Thoracic aorta (tissue), 2 donors: ENCODE results near the gene SORBS1. TPM values are rescaled to one million over a fixed set of nuclear protein-coding genes. Genes with fewer than 3 reads are reported as not detected.

Source experiments
- ATAC-seq: fragments of 150-250 bp; one replicate; pipeline ENCODE4 v1.8.0; 2017; ENCODE audit warnings: low read depth; ENCODE audit not compliant: insufficient number of reproducible peaks, low FRiP score
- DNase-seq: peaks from one replicate; pipeline ENCODE4 v3.0.0-alpha.2; 2020; ENCODE audit warnings: low spot score
- H3K27ac ChIP-seq, 2 donors: fragments of 200-600 bp; sonication (generic); 1 replicate in 1 of 2; 2 replicates in 1 of 2; pipeline ENCODE4 v1.5.1; 2016; ENCODE audit warnings: mild to moderate bottlenecking in 2 of 2, moderate library complexity in 2 of 2
- H3K27me3 ChIP-seq: fragments of 200-600 bp; sonication (generic); replicated peaks from 2 replicates; pipeline ENCODE4 v1.6.0; 2016; ENCODE audit warnings: mild to moderate bottlenecking; ENCODE audit not compliant: insufficient read depth
- H3K36me3 ChIP-seq: fragments of 200-600 bp; sonication (generic); one replicate; pipeline ENCODE4 v1.5.1; 2016
- H3K4me1 ChIP-seq, 2 donors: fragments of 200-600 bp; sonication (generic); 1 replicate in 1 of 2; 2 replicates in 1 of 2; pipeline versions ENCODE4 v1.5.1 to v1.6.0; 2016; ENCODE audit warnings: low read depth in 2 of 2, mild to moderate bottlenecking in 1 of 2; ENCODE audit not compliant: control insufficient read depth in 1 of 2
- H3K4me3 ChIP-seq: fragments of 200-600 bp; sonication (generic); 2 replicates; pipeline ENCODE4 v1.5.1; 2016; ENCODE audit warnings: mild to moderate bottlenecking
- H3K9me3 ChIP-seq: fragments of 200-600 bp; sonication (generic); 2 replicates; pipeline ENCODE4 v1.5.1; 2016
- CTCF ChIP-seq: fragments of 200-600 bp; sonication (generic); IDR thresholded peaks from one replicate; pipeline ENCODE4 v1.5.1; 2019; ENCODE audit warnings: antibody characterized with exemption
- total RNA-seq, 2 donors: library from RNA; depleted of rRNA; stranded (reverse); fragments of >200 nt; gene quantifications; one replicate each; pipeline versions ENCODE4 v1.1.0 to v1.2.3, GENCODE V29; 2016

The SORBS1 gene
- total RNA-seq, 2 donors from 2014 or later = 1,110 to 1,659 TPM

GRCh38 chr10:95328013-95328412, 233.2 kb downstream of the SORBS1 start:
- peak overlapping the region; percentile 27 to 97 for H3K27ac ChIP-seq

GRCh38 chr10:95327367-95327766, 233.8 kb downstream of the SORBS1 start:
- no peak for TF ChIP-seq CTCF
- Histone ChIP-seq H3K4me3 (no peak overlapping the region), H3K27ac (peak overlapping the region; percentile 27 to 97), H3K4me1 (peaks cover 0 to 48% of the 10 kb centered on the region in 2 donors), H3K36me3 (peaks cover 67% of the 10 kb centered on the region), H3K27me3 (no peaks in the 10 kb centered on the region), H3K9me3 (no peaks in the 10 kb centered on the region)
- ATAC-seq (no peak), DNase-seq (no peak)

More at GRCh38 chr10:95328013-95328412, 233.2 kb downstream of the SORBS1 start:
- DNase-seq = no peak
- TF ChIP-seq CTCF = no peak
- no peak for ATAC-seq
- H3K4me3 ChIP-seq = no peak overlapping the region
- H3K36me3 ChIP-seq = peaks cover 67% of the 10 kb centered on the region
- no peaks in the 10 kb centered on the region for H3K27me3 ChIP-seq
- H3K4me1 ChIP-seq = peaks cover 0 to 55% of the 10 kb centered on the region in 2 donors
- no peaks in the 10 kb centered on the region for H3K9me3 ChIP-seq

GRCh38 chr10:95326396-95326795, 234.8 kb downstream of the SORBS1 start:
- Histone ChIP-seq H3K9me3 (no peaks in the 10 kb centered on the region), H3K27me3 (no peaks in the 10 kb centered on the region), H3K4me3 (no peak overlapping the region), H3K36me3 (peaks cover 67% of the 10 kb centered on the region), H3K27ac (no peak overlapping the region), H3K4me1 (peaks cover 0 to 39% of the 10 kb centered on the region in 2 donors)
- DNase-seq = no peak
- ATAC-seq = no peak
- no peak for TF ChIP-seq CTCF

- Histone ChIP-seq H3K27ac (peak overlapping the region in 1 of 2 donors; percentile 22), H3K4me1 (peaks cover 0 to 34% of the 10 kb centered on the region in 2 donors), H3K4me3 (no peak overlapping the region), H3K27me3 (no peaks in the 10 kb centered on the region), H3K9me3 (no peaks in the 10 kb centered on the region), H3K36me3 (peaks cover 69% of the 10 kb centered on the region)
- no peak for DNase-seq
- ATAC-seq = no peak
- no peak for TF ChIP-seq CTCF
These were observed 235.3 kb downstream of the SORBS1 start for GRCh38 chr10:95325863-95326262.

GRCh38 chr10:95324436-95325268, 236.5 kb downstream of the SORBS1 start:
- no peaks in the 10 kb centered on the region for H3K9me3 ChIP-seq
- peak overlapping the region; percentile 6 to 19 for H3K27ac ChIP-seq
- DNase-seq (no peak), ATAC-seq (no peak)
- peaks cover 76% of the 10 kb centered on the region for H3K36me3 ChIP-seq
- H3K27me3 ChIP-seq = no peaks in the 10 kb centered on the region
- H3K4me3 ChIP-seq = no peak overlapping the region
- H3K4me1 ChIP-seq = peaks cover 0 to 27% of the 10 kb centered on the region in 2 donors
- no peak for TF ChIP-seq CTCF
